Right lobe of liver (tissue), 6 donors: ENCODE measurements around the gene KRT34. TPM values are rescaled to one million over a fixed set of nuclear protein-coding genes. Genes with fewer than 3 reads are reported as not detected.
A peak's percentile ranks its signal among the peaks of the same experiment; 100 is the strongest.
"Not testable (repeated sequence)": the region's sequence is repeated elsewhere in the genome, so short reads cannot be mapped to it uniquely, and the experiment has no call there.

ENCODE experiments used
- ATAC-seq, 4 donors: fragments of 200-7000 bp; cut with Tn5 transposase; one replicate each; pipeline ENCODE4 v1.9.1; 2020; ENCODE audit warnings: mild to moderate bottlenecking in 4 of 4, moderate library complexity in 4 of 4
- DNase-seq, 3 donors: peaks; one replicate each; pipeline ENCODE4 v3.0.0-alpha.2; 2020
- H3K27ac ChIP-seq, 3 donors: fragments of 200-600 bp; one replicate each; pipeline ENCODE4 v1.8.0; 2022
- H3K27me3 ChIP-seq, 2 donors: fragments of 200-600 bp; one replicate each; pipeline ENCODE4 v1.8.0; 2022
- H3K36me3 ChIP-seq, 4 donors: fragments of 200-600 bp; sonication (generic) in 1 of 4; one replicate each; pipeline versions ENCODE4 v1.5.1 to v1.8.0; 2017 to 2022; ENCODE audit warnings: control low read depth in 1 of 4
- H3K4me1 ChIP-seq, 4 donors: fragments of 200-600 bp; sonication (generic) in 1 of 4; one replicate each; pipeline versions ENCODE4 v1.5.1 to v1.8.0; 2017 to 2022; ENCODE audit warnings: control low read depth in 1 of 4
- H3K4me3 ChIP-seq, 3 donors: fragments of 200-600 bp; one replicate each; pipeline ENCODE4 v1.8.0; 2022
- H3K9me3 ChIP-seq, 4 donors: fragments of 200-600 bp; sonication (generic) in 1 of 4; one replicate each; pipeline versions ENCODE4 v1.5.1 to v1.8.0; 2017 to 2022; ENCODE audit warnings: control low read depth in 1 of 4
- CTCF ChIP-seq, 4 donors: fragments of 200-600 bp in 3 of 4; fragments of 450-650 bp in 1 of 4; IDR thresholded peaks; one replicate each; pipeline versions ENCODE4 v1.5.1 to v1.8.0; 2016 to 2022; ENCODE audit warnings: antibody characterized with exemption in 4 of 4, mild to moderate bottlenecking in 2 of 4
- POLR2A ChIP-seq: fragments of 450-650 bp; IDR thresholded peaks from one replicate; pipeline ENCODE4 v1.6.1; 2017; ENCODE audit warnings: antibody characterized with exemption, mild to moderate bottlenecking
- WGBS: methylation state at CpG from one replicate; pipeline ENCODE4 v1.1.6; 2018; ENCODE audit warnings: low coverage, low lambda C conversion rate; ENCODE audit not compliant: insufficient coverage; ENCODE audit errors: missing lambda C conversion rate; 5-methylcytosine and 5-hydroxymethylcytosine counted together
- intact Hi-C, 2 donors: fragments of 100-400 bp; cut with DNase I; formaldehyde crosslinking; loops; one replicate each; pipeline versions ENCODE4 v1.11.2 to v1.14.1; 2022
- total RNA-seq, 6 experiments: library from RNA; depleted of rRNA in 2 of 6; stranded (reverse); fragments of >200 nt in 2 of 6; fragmentation: NEBNext Ultra II Directional in 3 of 6; extraction: Animal tissue kit (Norgen Biotek cat#: 25700) in 3 of 6; gene quantifications; one replicate each; pipeline versions ENCODE4 v1.1.0 to v1.2.4, GENCODE V29; 2016 to 2023
- donor health status: DM: no; HTN: yes; CAD: no.
- donor health status: DM: no; HTN: no; CAD: no.
- donor health status: DM: no; HTN: no; CAD: no.
- donor health status: DM: no; HTN: yes; CAD: no.
- donor health status: DM: no; HTN: yes; CAD: no.

The KRT34 gene
- total RNA-seq, 6 experiments from 2014 or later: not detected

GRCh38 chr17:41383690-41384089 lies 1.6 kb upstream of the KRT34 start:
- Histone ChIP-seq H3K4me3 (no peak overlapping the region), H3K27me3 (no peaks in the 10 kb centered on the region), H3K36me3 (no peaks in the 10 kb centered on the region), H3K4me1 (no peaks in the 10 kb centered on the region), H3K27ac (no peak overlapping the region), H3K9me3 (no peaks in the 10 kb centered on the region)
- ATAC-seq (peak; percentile 73 to 97 (median 88)), DNase-seq (no peak)
- TF ChIP-seq CTCF (IDR thresholded peaks at IDR 0.05) (no peak), POLR2A (no peak)
- WGBS: 36% methylated on average over 1 of the region's 1 CpG
- intact Hi-C loops: no loop called here

GRCh38 chr17:41382394-41382793 lies 288 bp upstream of the KRT34 start:
- H3K4me3 ChIP-seq: no peak overlapping the region
- TF ChIP-seq POLR2A (no peak), CTCF (IDR thresholded peaks at IDR 0.05) (no peak)
- no peaks in the 10 kb centered on the region for H3K36me3 ChIP-seq
- intact Hi-C loops: no loop called here
- H3K27me3 ChIP-seq: no peaks in the 10 kb centered on the region
- H3K27ac ChIP-seq: no peak overlapping the region
- ATAC-seq (no peak), DNase-seq (no peak)
- no CpG with 5 or more reads among the region's 1 CpG for WGBS
- no peaks in the 10 kb centered on the region for H3K4me1 ChIP-seq
- no peaks in the 10 kb centered on the region for H3K9me3 ChIP-seq

- H3K27ac ChIP-seq, ATAC-seq, H3K36me3 ChIP-seq, H3K4me3 ChIP-seq, H3K9me3 ChIP-seq, H3K27me3 ChIP-seq, H3K4me1 ChIP-seq, DNase-seq, intact Hi-C loops: not testable (repeated sequence)
- WGBS: 91% methylated on average over 7 of the region's 7 CpGs
Measured at GRCh38 chr17:41380091-41380490, 2.0 kb downstream of the KRT34 start.

- no peak overlapping the region for H3K27ac ChIP-seq
- ATAC-seq (peak in 1 of 4 donors; percentile 36), DNase-seq (no peak)
- 10% methylated on average over 2 of the region's 2 CpGs for WGBS
- no peak overlapping the region for H3K4me3 ChIP-seq
- H3K9me3 ChIP-seq: no peaks in the 10 kb centered on the region
- H3K27me3 ChIP-seq: no peaks in the 10 kb centered on the region
- TF ChIP-seq POLR2A (no peak), CTCF (IDR thresholded peaks at IDR 0.05) (no peak)
- intact Hi-C loops: no loop called here
- no peaks in the 10 kb centered on the region for H3K4me1 ChIP-seq
- H3K36me3 ChIP-seq: no peaks in the 10 kb centered on the region
Measured at GRCh38 chr17:41377546-41377945, 4.6 kb downstream of the KRT34 start.

GRCh38 chr17:41369713-41370112 lies 12.4 kb downstream of the KRT34 start, which contains the start of gene KRT33B:
TSS of gene KRT33B (minus strand) at chr17:41369813. CDS start at chr17:41369750, 63 bp downstream.
- TF ChIP-seq CTCF (IDR thresholded peaks at IDR 0.05) (no peak), POLR2A (no peak)
- Histone ChIP-seq H3K27ac (no peak within 1 kb of the TSS), H3K27me3 (no peaks in the 10 kb centered on the region), H3K4me1 (no peaks in the 10 kb centered on the region), H3K4me3 (no peak within 1 kb of the TSS), H3K36me3 (no peaks in the 10 kb centered on the region), H3K9me3 (no peaks in the 10 kb centered on the region)
- no CpG with 5 or more reads among the region's 1 CpG for whole genome bisulfite sequencing
- DNase-seq: no peak
- intact Hi-C loops: no loop called here
- ATAC-seq: no peak
